H1 (cell line): ENCODE results near the gene MOV10L1. TPM values are rescaled to one million over a fixed set of nuclear protein-coding genes. Genes with fewer than 3 reads are reported as not detected.

Source experiments
- CEBPB ChIP-seq: IDR thresholded peaks from 2 replicates; pipeline ENCODE4 v1.6.1; 2012; ENCODE audit warnings: low read depth, low read length
- EP300 ChIP-seq, 2 experiments: IDR thresholded peaks; 1 replicate in 1 of 2; 2 replicates in 1 of 2; pipeline ENCODE4 v1.6.1; 2011 to 2012; ENCODE audit warnings: low read depth in 2 of 2, low read length in 2 of 2, mild to moderate bottlenecking in 2 of 2, borderline replicate concordance in 1 of 2, inconsistent platforms in 1 of 2, moderate library complexity in 1 of 2
- JUN ChIP-seq: IDR thresholded peaks from 2 replicates; pipeline ENCODE4 v1.6.1; 2011; ENCODE audit warnings: low read depth, mild to moderate bottlenecking, improper control_type of control experiment, low read length
- MAFK ChIP-seq: IDR thresholded peaks from 2 replicates; pipeline ENCODE4 v1.6.1; 2012; ENCODE audit warnings: low read depth, mild to moderate bottlenecking, improper control_type of control experiment, low read length
- SP4 ChIP-seq: IDR thresholded peaks from 2 replicates; pipeline ENCODE4 v1.6.1; 2012; ENCODE audit warnings: low read length, inconsistent platforms
- polyA plus RNA-seq, 7 experiments: library from polyadenylated mRNA; depleted of rRNA in 3 of 7; stranded (reverse) in 5 of 7; unstranded in 2 of 7; fragments of >200 nt in 5 of 7; fragments of 200-250 nt in 2 of 7; gene quantifications; 1 replicate in 5 of 7; 2 replicates in 1 of 7; 4 replicates in 1 of 7; pipeline versions ENCODE4 v1.2.1 to v1.2.3, GENCODE V29; 2011 to 2013; ENCODE audit warnings: missing spikeins in 2 of 7, mixed read lengths in 2 of 7
- total RNA-seq: library from RNA; stranded (reverse); fragmentation: NEBNext Ultra II Directional; extraction: Animal tissue kit (Norgen Biotek cat#: 25700); gene quantifications from 2 replicates; pipeline ENCODE4 v1.2.1, GENCODE V29; 2021
- TF ChIP-seq, protein P1 (sequence below): fragments of 300-600 bp; sonication (generic); IDR thresholded peaks from 2 replicates; pipeline ENCODE4 v1.7.1; 2012; ENCODE audit warnings: low read length, moderate library complexity, mild to moderate bottlenecking, inconsistent platforms; ENCODE audit not compliant: insufficient replicate concordance
- TF ChIP-seq, protein P2 (sequence below), 3 experiments: IDR thresholded peaks; 1 replicate in 2 of 3; 2 replicates in 1 of 3; pipeline versions ENCODE4 v1.5.1 to v1.6.1; 2011; ENCODE audit warnings: low read length in 3 of 3, mild to moderate bottlenecking in 3 of 3, inconsistent platforms in 2 of 3, low read depth in 1 of 3, moderate library complexity in 1 of 3; ENCODE audit not compliant: insufficient read depth in 1 of 3; ENCODE audit errors: control extremely low read depth in 1 of 3

The MOV10L1 gene
- total and polyA plus RNA-seq, 2 of the 8 experiments (the other 6 are each of a cell fraction or from before 2014, with no cell fraction given), result 0.32 TPM; not detected in 1

DNA sequence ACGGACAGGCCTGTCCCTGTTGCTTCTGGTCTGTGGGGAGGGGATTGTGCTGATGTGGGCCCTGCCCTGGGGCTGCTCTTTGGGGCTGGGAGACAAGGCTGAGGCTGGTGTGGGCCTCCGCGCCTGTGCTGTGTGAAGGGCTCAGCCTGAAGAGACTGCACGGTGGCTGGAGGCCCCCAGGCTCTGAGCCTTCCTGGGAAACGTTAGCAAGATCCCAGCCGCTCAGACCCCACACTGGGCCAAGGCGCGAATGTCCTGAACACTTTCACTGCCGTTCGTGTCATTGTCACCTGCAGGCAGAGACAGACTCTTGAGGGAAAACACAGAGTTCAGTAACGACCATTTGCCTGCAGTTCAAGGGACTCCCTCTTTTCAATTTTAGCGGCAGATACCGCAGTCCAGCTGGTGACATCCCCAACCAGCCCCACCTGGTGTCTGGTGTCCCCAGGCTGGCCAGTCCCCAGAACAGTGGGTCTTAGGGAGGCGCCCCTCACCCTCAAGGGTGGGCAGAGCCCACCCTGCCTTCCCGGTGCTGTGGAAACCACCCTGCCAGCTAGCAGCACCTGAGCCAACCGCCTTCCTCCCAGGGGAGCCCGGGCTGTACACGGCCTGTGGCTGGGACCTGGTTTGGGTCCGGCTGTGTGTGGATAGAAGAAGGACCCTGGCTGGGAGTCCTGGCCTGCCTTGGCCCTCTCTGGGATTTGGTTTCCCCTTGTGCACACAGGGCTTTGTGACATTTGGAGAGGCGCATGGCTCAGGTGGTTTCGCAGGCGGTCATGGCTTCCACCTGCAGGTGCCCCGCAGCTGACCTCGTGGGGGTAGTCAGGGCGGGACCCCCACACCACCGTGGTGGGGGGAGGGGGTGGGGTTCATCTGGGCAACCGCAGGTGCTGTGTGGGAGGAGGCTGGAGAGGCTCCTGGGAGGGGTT lies 86.4 kb downstream of the MOV10L1 start (continued):
- TF ChIP-seq, protein P1, sequence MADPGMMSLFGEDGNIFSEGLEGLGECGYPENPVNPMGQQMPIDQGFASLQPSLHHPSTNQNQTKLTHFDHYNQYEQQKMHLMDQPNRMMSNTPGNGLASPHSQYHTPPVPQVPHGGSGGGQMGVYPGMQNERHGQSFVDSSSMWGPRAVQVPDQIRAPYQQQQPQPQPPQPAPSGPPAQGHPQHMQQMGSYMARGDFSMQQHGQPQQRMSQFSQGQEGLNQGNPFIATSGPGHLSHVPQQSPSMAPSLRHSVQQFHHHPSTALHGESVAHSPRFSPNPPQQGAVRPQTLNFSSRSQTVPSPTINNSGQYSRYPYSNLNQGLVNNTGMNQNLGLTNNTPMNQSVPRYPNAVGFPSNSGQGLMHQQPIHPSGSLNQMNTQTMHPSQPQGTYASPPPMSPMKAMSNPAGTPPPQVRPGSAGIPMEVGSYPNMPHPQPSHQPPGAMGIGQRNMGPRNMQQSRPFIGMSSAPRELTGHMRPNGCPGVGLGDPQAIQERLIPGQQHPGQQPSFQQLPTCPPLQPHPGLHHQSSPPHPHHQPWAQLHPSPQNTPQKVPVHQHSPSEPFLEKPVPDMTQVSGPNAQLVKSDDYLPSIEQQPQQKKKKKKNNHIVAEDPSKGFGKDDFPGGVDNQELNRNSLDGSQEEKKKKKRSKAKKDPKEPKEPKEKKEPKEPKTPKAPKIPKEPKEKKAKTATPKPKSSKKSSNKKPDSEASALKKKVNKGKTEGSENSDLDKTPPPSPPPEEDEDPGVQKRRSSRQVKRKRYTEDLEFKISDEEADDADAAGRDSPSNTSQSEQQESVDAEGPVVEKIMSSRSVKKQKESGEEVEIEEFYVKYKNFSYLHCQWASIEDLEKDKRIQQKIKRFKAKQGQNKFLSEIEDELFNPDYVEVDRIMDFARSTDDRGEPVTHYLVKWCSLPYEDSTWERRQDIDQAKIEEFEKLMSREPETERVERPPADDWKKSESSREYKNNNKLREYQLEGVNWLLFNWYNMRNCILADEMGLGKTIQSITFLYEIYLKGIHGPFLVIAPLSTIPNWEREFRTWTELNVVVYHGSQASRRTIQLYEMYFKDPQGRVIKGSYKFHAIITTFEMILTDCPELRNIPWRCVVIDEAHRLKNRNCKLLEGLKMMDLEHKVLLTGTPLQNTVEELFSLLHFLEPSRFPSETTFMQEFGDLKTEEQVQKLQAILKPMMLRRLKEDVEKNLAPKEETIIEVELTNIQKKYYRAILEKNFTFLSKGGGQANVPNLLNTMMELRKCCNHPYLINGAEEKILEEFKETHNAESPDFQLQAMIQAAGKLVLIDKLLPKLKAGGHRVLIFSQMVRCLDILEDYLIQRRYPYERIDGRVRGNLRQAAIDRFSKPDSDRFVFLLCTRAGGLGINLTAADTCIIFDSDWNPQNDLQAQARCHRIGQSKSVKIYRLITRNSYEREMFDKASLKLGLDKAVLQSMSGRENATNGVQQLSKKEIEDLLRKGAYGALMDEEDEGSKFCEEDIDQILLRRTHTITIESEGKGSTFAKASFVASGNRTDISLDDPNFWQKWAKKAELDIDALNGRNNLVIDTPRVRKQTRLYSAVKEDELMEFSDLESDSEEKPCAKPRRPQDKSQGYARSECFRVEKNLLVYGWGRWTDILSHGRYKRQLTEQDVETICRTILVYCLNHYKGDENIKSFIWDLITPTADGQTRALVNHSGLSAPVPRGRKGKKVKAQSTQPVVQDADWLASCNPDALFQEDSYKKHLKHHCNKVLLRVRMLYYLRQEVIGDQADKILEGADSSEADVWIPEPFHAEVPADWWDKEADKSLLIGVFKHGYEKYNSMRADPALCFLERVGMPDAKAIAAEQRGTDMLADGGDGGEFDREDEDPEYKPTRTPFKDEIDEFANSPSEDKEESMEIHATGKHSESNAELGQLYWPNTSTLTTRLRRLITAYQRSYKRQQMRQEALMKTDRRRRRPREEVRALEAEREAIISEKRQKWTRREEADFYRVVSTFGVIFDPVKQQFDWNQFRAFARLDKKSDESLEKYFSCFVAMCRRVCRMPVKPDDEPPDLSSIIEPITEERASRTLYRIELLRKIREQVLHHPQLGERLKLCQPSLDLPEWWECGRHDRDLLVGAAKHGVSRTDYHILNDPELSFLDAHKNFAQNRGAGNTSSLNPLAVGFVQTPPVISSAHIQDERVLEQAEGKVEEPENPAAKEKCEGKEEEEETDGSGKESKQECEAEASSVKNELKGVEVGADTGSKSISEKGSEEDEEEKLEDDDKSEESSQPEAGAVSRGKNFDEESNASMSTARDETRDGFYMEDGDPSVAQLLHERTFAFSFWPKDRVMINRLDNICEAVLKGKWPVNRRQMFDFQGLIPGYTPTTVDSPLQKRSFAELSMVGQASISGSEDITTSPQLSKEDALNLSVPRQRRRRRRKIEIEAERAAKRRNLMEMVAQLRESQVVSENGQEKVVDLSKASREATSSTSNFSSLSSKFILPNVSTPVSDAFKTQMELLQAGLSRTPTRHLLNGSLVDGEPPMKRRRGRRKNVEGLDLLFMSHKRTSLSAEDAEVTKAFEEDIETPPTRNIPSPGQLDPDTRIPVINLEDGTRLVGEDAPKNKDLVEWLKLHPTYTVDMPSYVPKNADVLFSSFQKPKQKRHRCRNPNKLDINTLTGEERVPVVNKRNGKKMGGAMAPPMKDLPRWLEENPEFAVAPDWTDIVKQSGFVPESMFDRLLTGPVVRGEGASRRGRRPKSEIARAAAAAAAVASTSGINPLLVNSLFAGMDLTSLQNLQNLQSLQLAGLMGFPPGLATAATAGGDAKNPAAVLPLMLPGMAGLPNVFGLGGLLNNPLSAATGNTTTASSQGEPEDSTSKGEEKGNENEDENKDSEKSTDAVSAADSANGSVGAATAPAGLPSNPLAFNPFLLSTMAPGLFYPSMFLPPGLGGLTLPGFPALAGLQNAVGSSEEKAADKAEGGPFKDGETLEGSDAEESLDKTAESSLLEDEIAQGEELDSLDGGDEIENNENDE, result no peak
- no peak for TF ChIP-seq EP300 (IDR thresholded peaks at IDR 0.05; ENCODE audit: borderline replicate concordance in 1 of 2, low read depth in 2 of 2, low read length in 2 of 2)
- TF ChIP-seq MAFK, result no peak
- TF ChIP-seq, protein P2, sequence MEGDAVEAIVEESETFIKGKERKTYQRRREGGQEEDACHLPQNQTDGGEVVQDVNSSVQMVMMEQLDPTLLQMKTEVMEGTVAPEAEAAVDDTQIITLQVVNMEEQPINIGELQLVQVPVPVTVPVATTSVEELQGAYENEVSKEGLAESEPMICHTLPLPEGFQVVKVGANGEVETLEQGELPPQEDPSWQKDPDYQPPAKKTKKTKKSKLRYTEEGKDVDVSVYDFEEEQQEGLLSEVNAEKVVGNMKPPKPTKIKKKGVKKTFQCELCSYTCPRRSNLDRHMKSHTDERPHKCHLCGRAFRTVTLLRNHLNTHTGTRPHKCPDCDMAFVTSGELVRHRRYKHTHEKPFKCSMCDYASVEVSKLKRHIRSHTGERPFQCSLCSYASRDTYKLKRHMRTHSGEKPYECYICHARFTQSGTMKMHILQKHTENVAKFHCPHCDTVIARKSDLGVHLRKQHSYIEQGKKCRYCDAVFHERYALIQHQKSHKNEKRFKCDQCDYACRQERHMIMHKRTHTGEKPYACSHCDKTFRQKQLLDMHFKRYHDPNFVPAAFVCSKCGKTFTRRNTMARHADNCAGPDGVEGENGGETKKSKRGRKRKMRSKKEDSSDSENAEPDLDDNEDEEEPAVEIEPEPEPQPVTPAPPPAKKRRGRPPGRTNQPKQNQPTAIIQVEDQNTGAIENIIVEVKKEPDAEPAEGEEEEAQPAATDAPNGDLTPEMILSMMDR (IDR thresholded peaks at IDR 0.05; ENCODE audit: control extremely low read depth in 1 of 3, insufficient read depth in 1 of 3, low read depth in 1 of 3, low read length in 3 of 3), result no peak
- TF ChIP-seq CEBPB, result no peak
- no peak for TF ChIP-seq SP4
- TF ChIP-seq JUN, result no peak
